Measurements from ENCODE around the gene PPL.
A peak's percentile ranks its signal among the peaks of the same experiment; 100 is the strongest.
"Not testable (repeated sequence)": the region's sequence is repeated elsewhere in the genome, so short reads cannot be mapped to it uniquely, and the experiment has no call there.

The PPL gene

GRCh38 chr16:4958510-4959438, 21.8 kb upstream of the PPL start:
- no peak for DNase-seq (ENCODE audit: low spot score)

- peak; percentile 100 for DNase-seq (ENCODE audit: low spot score)
Observed at GRCh38 chr16:4957720-4958509, 21.0 kb upstream of the PPL start, which contains the start of gene SEC14L5. Gene SEC14L5, plus strand, starts transcription at chr16:4958330. Its CDS starts 994 bp downstream, at chr16:4959324.

- no peak for DNase-seq (ENCODE audit: low spot score)
Observed at GRCh38 chr16:4957420-4957719, 20.4 kb upstream of the PPL start.

GRCh38 chr16:4954714-4955113, 17.8 kb upstream of the PPL start:
- no peak for DNase-seq (ENCODE audit: low spot score)

GRCh38 chr16:4951583-4951982, 14.6 kb upstream of the PPL start:
- DNase-seq (ENCODE audit: low spot score) = not testable (repeated sequence)

- DNase-seq (ENCODE audit: low spot score) = no peak
Observed at GRCh38 chr16:4949986-4950385, 13.0 kb upstream of the PPL start.

- DNase-seq (ENCODE audit: low spot score) = no peak
Observed at GRCh38 chr16:4948903-4949766, 12.2 kb upstream of the PPL start.

GRCh38 chr16:4947722-4948503, 11.0 kb upstream of the PPL start:
- no peak for DNase-seq (ENCODE audit: low spot score)

GRCh38 chr16:4946917-4947316, 10.0 kb upstream of the PPL start:
- no peak for DNase-seq (ENCODE audit: low spot score)

GRCh38 chr16:4945560-4946502, 8.9 kb upstream of the PPL start:
- DNase-seq (ENCODE audit: low spot score) = no peak

GRCh38 chr16:4944333-4945281, 7.7 kb upstream of the PPL start:
- peak; percentile 90 for DNase-seq (ENCODE audit: low spot score)

- no peak for DNase-seq (ENCODE audit: low spot score)
Observed at GRCh38 chr16:4942481-4942880, 5.5 kb upstream of the PPL start.

GRCh38 chr16:4940719-4941118, 3.8 kb upstream of the PPL start:
- DNase-seq (ENCODE audit: low spot score) = no peak

- DNase-seq (ENCODE audit: low spot score) = no peak
Observed at GRCh38 chr16:4938683-4939030, 1.7 kb upstream of the PPL start.

GRCh38 chr16:4937782-4938682, 1.1 kb upstream of the PPL start:
- DNase-seq (ENCODE audit: low spot score) = no peak

GRCh38 chr16:4936181-4936990, 562 bp downstream of the PPL start:
- no peak for DNase-seq (ENCODE audit: low spot score)

- no peak for DNase-seq (ENCODE audit: low spot score)
Observed at GRCh38 chr16:4935241-4935855, 1.6 kb downstream of the PPL start.
